Type B pancreatic cell (in vitro differentiated cells): ENCODE measurements around the gene BACH2. TPM values are rescaled to one million over a fixed set of nuclear protein-coding genes. Genes with fewer than 3 reads are reported as not detected.

ENCODE experiments used
- DNase-seq: peaks from one replicate; pipeline ENCODE4 v3.0.0; 2021; ENCODE audit warnings: mixed read lengths; ENCODE audit not compliant: unreplicated experiment; ENCODE audit errors: extremely low spot score
- H3K27ac Mint-ChIP-seq: 2 replicates; pipeline ENCODE4 v1.8.0; 2021; ENCODE audit warnings: mild to moderate bottlenecking, mixed read lengths
- H3K27me3 Mint-ChIP-seq: 2 replicates; pipeline ENCODE4 v1.8.0; 2021; ENCODE audit warnings: mixed read lengths
- H3K36me3 Mint-ChIP-seq: 2 replicates; pipeline ENCODE4 v1.8.0; 2021; ENCODE audit warnings: mixed read lengths
- H3K4me1 Mint-ChIP-seq: one replicate; pipeline ENCODE4 v1.8.0; 2021; ENCODE audit warnings: mixed read lengths; ENCODE audit not compliant: unreplicated experiment
- H3K4me3 Mint-ChIP-seq: 2 replicates; pipeline ENCODE4 v1.8.0; 2021; ENCODE audit warnings: mild to moderate bottlenecking, mixed read lengths
- H3K9me3 Mint-ChIP-seq: 2 replicates; pipeline ENCODE4 v1.8.0; 2021; ENCODE audit warnings: mixed read lengths
- CTCF ChIP-seq: fragments of 200-600 bp; sonication (generic); conservative IDR thresholded peaks from 2 replicates; pipeline ENCODE4 v1.5.0; 2021; ENCODE audit warnings: antibody characterized with exemption, mild to moderate bottlenecking
- total RNA-seq: library from RNA; stranded (reverse); gene quantifications from 2 replicates; pipeline ENCODE4 v1.2.1, GENCODE V29; 2021; ENCODE audit warnings: low replicate concordance

Gene BACH2
- total RNA-seq, 1 donor from 2014 or later: 33.5 TPM

DNA sequence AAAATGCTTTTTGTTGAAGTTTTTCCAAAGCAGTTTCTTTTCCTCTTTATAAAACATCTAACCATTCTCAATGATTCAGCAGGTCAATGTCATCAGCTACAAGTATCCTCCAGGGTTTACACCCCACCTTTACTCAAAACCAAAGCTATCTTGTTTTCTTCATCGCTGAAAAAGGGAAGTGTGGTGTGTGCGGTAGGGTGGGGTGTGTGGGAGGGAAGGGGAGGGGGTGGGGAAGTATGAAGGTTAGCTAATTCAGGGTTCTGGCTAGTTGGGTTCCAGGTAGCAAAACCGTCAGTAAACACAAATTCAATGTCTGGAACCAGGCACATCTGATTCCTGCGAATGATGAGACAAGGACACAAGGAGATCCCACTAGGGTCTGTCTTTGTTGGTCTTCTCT is 212.8 kb downstream of the BACH2 start:
- TF ChIP-seq CTCF: no peak
- Mint-ChIP-seq H3K4me1 (no peaks in the 10 kb centered on the region), H3K9me3 (no peaks in the 10 kb centered on the region), H3K27ac (no peak overlapping the region), H3K36me3 (peaks cover 6% of the 10 kb centered on the region), H3K27me3 (no peaks in the 10 kb centered on the region), H3K4me3 (no peak overlapping the region)
- DNase-seq: no peak

GRCh38 chr6:90082847-90083246 is 213.8 kb downstream of the BACH2 start:
- Mint-ChIP-seq H3K27me3 (no peaks in the 10 kb centered on the region), H3K4me1 (no peaks in the 10 kb centered on the region), H3K9me3 (no peaks in the 10 kb centered on the region), H3K36me3 (peaks cover 6% of the 10 kb centered on the region), H3K27ac (no peak overlapping the region), H3K4me3 (no peak overlapping the region)
- TF ChIP-seq CTCF: no peak
- no peak for DNase-seq

DNA sequence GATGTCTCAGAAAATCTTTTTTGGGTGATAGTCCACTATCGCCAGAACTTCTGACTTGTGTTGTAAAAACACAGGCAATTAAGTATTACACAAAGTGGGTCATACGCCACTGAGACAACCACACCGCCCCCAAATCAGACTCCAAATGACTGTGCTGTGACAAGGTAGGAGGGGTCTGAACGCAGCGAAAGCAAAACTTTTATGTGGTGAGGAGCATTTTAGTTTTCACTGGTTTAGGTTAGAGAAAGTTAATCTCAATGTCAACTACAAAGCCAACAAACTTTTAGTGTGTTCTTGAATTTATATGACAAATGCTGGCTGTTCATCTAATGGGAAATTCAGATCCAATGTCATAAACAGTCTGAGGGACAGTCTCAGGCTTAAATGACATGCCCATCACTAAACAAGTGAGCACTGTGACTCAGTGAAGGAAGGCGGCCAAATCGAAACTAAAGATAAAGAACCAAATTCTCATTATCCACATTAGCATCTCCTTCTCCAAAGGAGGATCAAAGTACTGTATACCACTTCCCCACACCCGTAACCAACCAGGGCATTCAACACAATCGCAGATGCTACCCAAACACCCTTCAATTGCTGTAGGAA is 215.7 kb downstream of the BACH2 start:
- no peak for TF ChIP-seq CTCF

DNA sequence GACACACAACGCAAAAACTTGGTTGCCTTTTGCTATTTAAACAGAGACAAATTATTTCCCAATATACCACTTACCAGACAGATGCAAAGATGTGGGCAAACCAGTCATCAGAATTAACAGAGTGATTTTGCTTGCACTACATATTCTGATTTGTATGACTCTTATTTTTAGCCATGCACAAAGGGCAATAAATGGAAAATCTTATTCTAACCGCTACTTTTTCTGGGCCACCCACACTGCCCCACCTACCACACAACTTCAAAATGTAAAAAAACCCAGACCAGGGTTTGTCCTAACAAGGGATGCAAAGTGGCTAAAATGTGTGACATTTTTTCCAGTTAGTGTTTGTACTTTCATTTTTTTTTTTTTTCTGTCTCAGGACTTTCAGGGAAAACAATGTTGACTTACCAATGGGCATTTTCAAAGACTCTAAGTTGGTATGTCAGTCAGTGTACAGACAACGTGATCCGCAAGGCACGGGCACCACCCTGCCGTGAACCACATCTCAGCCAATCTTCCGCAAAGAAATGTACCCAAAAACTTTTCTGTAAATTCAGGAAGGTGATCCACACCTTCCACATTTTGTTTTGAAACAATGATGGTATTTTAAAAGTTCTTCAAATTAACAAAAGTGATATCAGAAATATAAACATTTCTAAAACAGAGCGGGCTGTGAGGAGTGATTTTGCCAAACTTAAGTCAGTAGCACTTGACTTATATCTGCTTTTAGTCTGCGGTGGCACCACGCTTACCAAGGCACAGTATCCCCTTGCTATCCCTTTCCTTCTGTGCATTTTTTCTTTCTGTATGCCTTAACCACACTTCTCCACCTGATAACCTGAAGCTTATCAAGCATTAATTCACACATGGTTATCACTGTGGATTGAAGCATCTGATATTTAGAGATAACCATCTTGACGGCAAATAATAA is 216.8 kb downstream of the BACH2 start:
- no peak overlapping the region for H3K4me3 Mint-ChIP-seq
- no peak overlapping the region for H3K27ac Mint-ChIP-seq
- no peaks in the 10 kb centered on the region for H3K9me3 Mint-ChIP-seq
- H3K36me3 Mint-ChIP-seq: no peaks in the 10 kb centered on the region
- no peak for DNase-seq
- TF ChIP-seq CTCF: no peak
- H3K4me1 Mint-ChIP-seq: peaks cover 15% of the 10 kb centered on the region
- peaks cover 4% of the 10 kb centered on the region for H3K27me3 Mint-ChIP-seq

More for the DNA sequence above, 215.7 kb downstream of the BACH2 start:
- peaks cover 15% of the 10 kb centered on the region for H3K4me1 Mint-ChIP-seq
- H3K36me3 Mint-ChIP-seq: no peaks in the 10 kb centered on the region
- no peaks in the 10 kb centered on the region for H3K9me3 Mint-ChIP-seq
- H3K27ac Mint-ChIP-seq: no peak overlapping the region
- no peak for DNase-seq
- peaks cover 4% of the 10 kb centered on the region for H3K27me3 Mint-ChIP-seq
- no peak overlapping the region for H3K4me3 Mint-ChIP-seq

- no peaks in the 10 kb centered on the region for H3K36me3 Mint-ChIP-seq
- H3K4me1 Mint-ChIP-seq: peaks cover 21% of the 10 kb centered on the region
- H3K27me3 Mint-ChIP-seq: peaks cover 4% of the 10 kb centered on the region
- no peak overlapping the region for H3K27ac Mint-ChIP-seq
- no peak for TF ChIP-seq CTCF
- H3K9me3 Mint-ChIP-seq: no peaks in the 10 kb centered on the region
- DNase-seq: no peak
- H3K4me3 Mint-ChIP-seq: no peak overlapping the region
Measured at GRCh38 chr6:90078513-90079289, 217.9 kb downstream of the BACH2 start.
